Activated T-cell treated with anti-CD3 and anti-CD28 coated beads for 4 hours (primary cell): ENCODE measurements around the gene MAMDC2.
"Not testable (repeated sequence)": the region's sequence is repeated elsewhere in the genome, so short reads cannot be mapped to it uniquely, and the experiment has no call there.

Source experiments
- DNase-seq: peaks from one replicate; pipeline ENCODE4 v3.0.0-alpha.2; 2020

Gene MAMDC2

DNA sequence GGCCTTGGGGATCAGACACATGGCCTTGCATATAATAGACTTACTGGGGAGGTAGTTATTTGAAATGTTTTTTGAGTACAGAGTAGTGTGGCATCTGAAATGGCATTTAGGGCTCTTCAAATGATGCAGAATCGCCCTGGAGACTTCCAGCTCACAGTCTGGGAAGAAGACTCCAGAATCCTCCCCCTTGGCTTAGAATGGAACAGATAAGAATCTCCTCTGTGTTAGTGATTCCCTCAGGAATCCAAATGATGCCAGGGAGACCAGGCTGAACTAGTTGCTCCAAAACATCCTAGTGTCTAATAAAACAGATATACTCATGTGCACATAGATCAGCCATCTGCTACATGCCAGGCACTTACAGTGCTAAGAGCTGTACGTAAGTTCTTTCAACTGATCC lies 176.6 kb downstream of the MAMDC2 start:
- no peak for DNase-seq

GRCh38 chr9:70222354-70222753 lies 178.7 kb downstream of the MAMDC2 start:
- no peak for DNase-seq

- DNase-seq: no peak
Observed at GRCh38 chr9:70228118-70228517, 184.5 kb downstream of the MAMDC2 start.

GRCh38 chr9:70228611-70229010 lies 185.0 kb downstream of the MAMDC2 start:
- no peak for DNase-seq

DNA sequence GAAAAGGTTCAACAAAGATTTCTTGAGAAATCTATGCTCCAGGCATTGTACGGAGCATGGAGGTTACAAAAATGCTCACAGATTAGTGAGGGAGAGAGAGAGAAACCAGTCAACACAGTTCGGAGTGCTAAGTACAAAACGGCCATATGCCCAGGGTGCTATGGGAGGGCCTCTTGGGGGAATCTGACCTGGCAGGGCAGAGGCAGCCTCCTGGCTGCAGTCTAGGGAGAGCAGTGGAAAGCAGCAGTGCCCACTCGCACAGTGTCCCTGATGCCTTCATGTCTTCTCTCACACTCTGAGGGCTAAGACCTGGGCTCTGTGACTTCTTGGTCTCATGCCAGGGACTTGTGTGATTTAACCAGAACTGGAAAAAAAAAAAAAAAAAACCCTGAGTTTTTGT lies 185.4 kb downstream of the MAMDC2 start:
- no peak for DNase-seq

DNA sequence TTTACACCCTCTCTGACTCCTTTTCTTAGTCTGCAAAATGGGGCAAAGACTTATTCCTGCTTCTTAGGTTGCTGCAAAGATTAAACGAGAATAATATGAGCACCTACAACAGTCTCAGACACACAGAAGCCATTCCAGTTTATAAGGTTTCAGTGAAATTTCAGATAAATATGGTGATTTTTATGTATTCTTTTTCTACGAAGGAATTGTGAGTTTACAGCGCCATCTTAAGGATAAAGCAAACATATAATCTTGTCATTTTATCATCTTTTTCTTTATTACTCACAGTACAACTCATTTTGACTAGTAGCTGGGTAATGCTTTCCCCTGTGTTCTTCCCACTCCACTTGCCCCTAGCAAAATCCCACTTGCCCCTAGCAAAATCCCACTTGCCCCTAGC lies 185.9 kb downstream of the MAMDC2 start:
- no peak for DNase-seq

- DNase-seq: no peak
Observed at GRCh38 chr9:70232476-70232875, 188.8 kb downstream of the MAMDC2 start.

GRCh38 chr9:70234208-70234607 lies 190.6 kb downstream of the MAMDC2 start:
- DNase-seq: not testable (repeated sequence)

GRCh38 chr9:70245952-70246351 lies 202.3 kb downstream of the MAMDC2 start:
- DNase-seq: not testable (repeated sequence)

GRCh38 chr9:70250221-70250620 lies 206.6 kb downstream of the MAMDC2 start:
- DNase-seq: no peak

- no peak for DNase-seq
Observed at GRCh38 chr9:70255486-70255885, 211.8 kb downstream of the MAMDC2 start.

DNA sequence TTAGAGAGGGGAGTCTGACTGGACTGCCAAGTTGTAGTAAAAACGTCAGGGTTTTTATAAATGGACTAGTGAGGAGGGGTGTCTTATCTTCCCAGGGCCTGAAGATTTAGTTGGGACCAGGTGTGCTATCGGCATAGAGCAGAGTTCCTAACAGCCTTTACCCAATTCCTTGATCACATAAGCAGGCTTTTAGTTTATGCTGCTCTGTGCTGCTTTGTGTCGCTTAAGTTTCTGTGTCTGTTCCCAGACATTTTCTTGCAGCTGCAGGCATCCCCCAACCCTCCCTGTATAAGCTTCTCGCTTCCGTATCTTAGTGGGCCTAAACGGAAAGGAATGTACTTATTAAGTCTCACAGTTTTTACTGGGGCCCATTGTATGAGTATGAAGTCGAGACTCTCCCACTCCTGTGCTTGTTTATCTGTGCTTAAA lies 212.5 kb downstream of the MAMDC2 start:
- no peak for DNase-seq

GRCh38 chr9:70257502-70257901 lies 213.9 kb downstream of the MAMDC2 start:
- DNase-seq: no peak

GRCh38 chr9:70257991-70258691 lies 214.5 kb downstream of the MAMDC2 start:
- no peak for DNase-seq

DNA sequence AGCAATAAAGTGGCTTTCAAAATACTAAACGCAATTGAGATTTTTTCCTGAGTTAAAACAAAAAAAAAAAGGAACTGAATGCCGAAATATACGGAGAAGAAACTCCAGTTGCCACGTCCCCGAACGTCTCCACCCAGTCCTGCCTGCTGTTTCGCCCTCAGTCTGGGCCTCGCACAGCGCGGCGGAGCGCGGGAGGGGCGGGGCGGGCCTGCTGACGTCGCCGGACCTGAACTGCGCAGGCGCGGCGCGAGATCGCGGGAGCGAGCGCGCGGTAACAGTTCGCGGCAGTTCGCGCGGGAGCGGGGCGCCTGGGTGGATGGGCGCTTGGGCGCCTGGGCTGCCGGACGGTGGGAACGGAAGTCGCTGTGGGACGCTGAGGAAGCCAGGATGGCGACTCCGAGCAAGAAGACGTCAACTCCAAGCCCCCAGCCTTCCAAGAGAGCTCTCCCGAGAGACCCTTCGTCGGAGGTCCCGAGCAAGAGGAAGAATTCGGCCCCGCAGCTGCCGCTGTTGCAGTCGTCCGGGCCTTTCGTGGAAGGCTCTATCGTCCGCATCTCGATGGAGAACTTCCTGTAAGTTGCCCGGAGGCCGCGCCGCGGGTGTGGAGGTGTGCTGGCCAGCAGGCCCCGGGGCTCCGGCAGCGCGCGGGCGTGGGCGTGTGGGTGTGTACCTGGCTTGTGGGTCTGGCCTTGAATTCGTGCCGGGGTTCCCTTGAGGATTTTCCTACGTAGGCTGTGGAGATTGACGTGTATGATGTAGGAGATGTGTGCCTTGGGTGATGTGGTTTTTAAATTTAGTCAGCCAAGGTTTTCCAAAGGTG lies 215.3 kb downstream of the MAMDC2 start, which contains the start of gene SMC5:
Gene SMC5, plus strand, starts transcription at position 287 of the 820 bp plus-strand sequence. Its CDS starts 101 bp downstream, at position 388.
- DNase-seq: peak; percentile 80

DNA sequence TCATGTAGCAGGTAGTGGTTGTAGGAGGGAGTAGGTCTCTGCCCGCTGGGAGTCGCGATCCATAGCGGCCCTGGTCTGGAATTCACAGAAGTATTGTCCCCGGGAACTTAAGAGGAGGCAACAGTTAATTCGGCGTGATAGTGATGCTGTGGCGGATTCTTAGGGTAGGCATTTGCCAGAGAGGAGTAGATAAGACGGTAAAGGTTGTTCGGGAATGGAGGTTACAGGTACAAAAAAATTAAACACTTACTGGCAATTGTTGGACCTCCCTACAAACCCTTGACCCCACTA lies 215.8 kb downstream of the MAMDC2 start:
- no peak for DNase-seq

GRCh38 chr9:70260007-70260443 lies 216.4 kb downstream of the MAMDC2 start:
- DNase-seq: no peak

GRCh38 chr9:70260606-70261005 lies 217.0 kb downstream of the MAMDC2 start:
- DNase-seq: no peak

GRCh38 chr9:70261131-70261870 lies 217.7 kb downstream of the MAMDC2 start:
- no peak for DNase-seq

- DNase-seq: no peak
Observed at GRCh38 chr9:70262366-70262765, 218.7 kb downstream of the MAMDC2 start.

GRCh38 chr9:70262948-70263347 lies 219.3 kb downstream of the MAMDC2 start:
- no peak for DNase-seq

DNA sequence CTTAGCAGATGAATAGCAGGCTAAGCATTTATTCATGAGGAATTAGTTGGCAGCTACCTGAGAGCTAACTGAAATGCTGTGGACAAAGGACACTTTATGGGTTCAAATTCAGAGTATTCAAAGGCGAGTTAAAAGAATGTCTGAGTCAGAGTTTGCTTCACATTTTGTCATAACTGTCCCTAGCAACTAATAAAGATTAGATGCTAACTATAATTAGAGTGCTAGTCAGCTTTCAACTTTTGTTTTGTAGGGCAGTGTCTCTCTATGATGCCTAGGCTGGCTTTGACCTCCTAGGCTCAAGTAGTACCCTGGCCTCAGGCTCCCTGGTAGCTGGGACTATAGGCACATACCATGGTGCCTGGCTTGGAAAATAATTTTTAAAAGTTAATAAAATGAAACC lies 219.8 kb downstream of the MAMDC2 start:
- no peak for DNase-seq
